Dendritic cell treated with granulocyte-macrophage colony-stimulating factor and Interleukin-4, amounts not matched to agents 40 ng/mL and 50 ng/mL, for 4 days (primary cell): ENCODE measurements around the gene LONP1.

ENCODE experiments used
- H3K27ac Mint-ChIP-seq: one replicate; pipeline ENCODE4 v1.8.0; 2022; ENCODE audit warnings: mild to moderate bottlenecking, mixed read lengths
- H3K27me3 Mint-ChIP-seq: one replicate; pipeline ENCODE4 v1.8.0; 2022; ENCODE audit warnings: mild to moderate bottlenecking, mixed read lengths
- H3K36me3 Mint-ChIP-seq: one replicate; pipeline ENCODE4 v1.8.0; 2022; ENCODE audit warnings: low read depth, mixed read lengths
- H3K4me1 Mint-ChIP-seq: one replicate; pipeline ENCODE4 v1.8.0; 2022; ENCODE audit warnings: low read depth, mixed read lengths
- H3K4me3 Mint-ChIP-seq: one replicate; pipeline ENCODE4 v1.8.0; 2022; ENCODE audit warnings: mild to moderate bottlenecking, moderate library complexity, mixed read lengths
- H3K9me3 Mint-ChIP-seq: one replicate; pipeline ENCODE4 v1.8.0; 2022; ENCODE audit warnings: mixed read lengths
- intact Hi-C: fragments of 100-400 bp; cut with micrococcal nuclease; formaldehyde crosslinking; loops from one replicate; pipeline ENCODE4 v1.15.0; 2022

The LONP1 gene

GRCh38 chr19:5645409-5645808 lies 74.5 kb downstream of the LONP1 start:
- intact Hi-C loops: no loop called here
- Mint-ChIP-seq H3K4me3 (no peak overlapping the region), H3K27ac (no peak overlapping the region), H3K9me3 (no peaks in the 10 kb centered on the region), H3K27me3 (no peaks in the 10 kb centered on the region), H3K4me1 (peaks cover 14% of the 10 kb centered on the region), H3K36me3 (peaks cover 96% of the 10 kb centered on the region)

- no peak overlapping the region for H3K27ac Mint-ChIP-seq
- intact Hi-C loops: no loop called here
Observed at GRCh38 chr19:5644037-5644436, 75.9 kb downstream of the LONP1 start.

GRCh38 chr19:5643060-5643459 lies 76.9 kb downstream of the LONP1 start:
- Mint-ChIP-seq H3K4me1 (peaks cover 14% of the 10 kb centered on the region), H3K27ac (no peak overlapping the region), H3K4me3 (no peak overlapping the region), H3K9me3 (no peaks in the 10 kb centered on the region), H3K27me3 (no peaks in the 10 kb centered on the region), H3K36me3 (peaks cover 95% of the 10 kb centered on the region)
- intact Hi-C loops: no loop called here

More at GRCh38 chr19:5644037-5644436, 75.9 kb downstream of the LONP1 start:
- Mint-ChIP-seq H3K4me1 (peaks cover 14% of the 10 kb centered on the region), H3K27me3 (no peaks in the 10 kb centered on the region), H3K4me3 (no peak overlapping the region), H3K9me3 (no peaks in the 10 kb centered on the region), H3K36me3 (peaks cover 98% of the 10 kb centered on the region)

DNA sequence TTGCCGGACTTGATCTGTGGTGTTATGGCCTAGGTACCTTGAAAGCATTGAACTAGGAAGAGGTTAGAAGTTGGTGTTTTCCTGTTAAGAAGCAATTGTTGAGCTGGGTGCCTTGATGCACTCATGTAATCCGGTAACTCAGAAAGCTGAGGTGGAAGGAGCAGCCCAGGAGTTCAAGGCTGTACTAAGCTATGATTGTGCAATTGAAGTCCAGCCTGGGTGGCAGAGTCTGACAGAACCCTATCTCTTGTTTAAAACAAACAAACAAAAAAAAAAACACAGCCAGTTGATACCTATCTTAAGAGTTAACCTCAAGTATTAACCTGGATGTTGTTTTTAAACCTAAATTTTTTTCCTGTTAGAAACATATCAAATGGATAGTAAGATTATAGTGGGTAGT lies 77.7 kb downstream of the LONP1 start:
- intact Hi-C loops: no loop called here
- Mint-ChIP-seq H3K36me3 (peaks cover 94% of the 10 kb centered on the region), H3K4me3 (no peak overlapping the region), H3K9me3 (no peaks in the 10 kb centered on the region), H3K27me3 (no peaks in the 10 kb centered on the region), H3K27ac (no peak overlapping the region), H3K4me1 (peaks cover 14% of the 10 kb centered on the region)
